ENCODE results near the gene ATN1.

Gene ATN1

GRCh38 chr12:6954316-6955107 lies 26.8 kb downstream of the ATN1 start:
- Histone ChIP-seq H3K9ac (ENCODE audit: low read depth, low read length) (no peak overlapping the region), H3K27ac (ENCODE audit: low read depth, low read length) (no peak overlapping the region), H3K36me3 (ENCODE audit: control insufficient read depth, insufficient read depth, low read length) (peaks cover 2% of the 10 kb centered on the region), H3K4me1 (ENCODE audit: control insufficient read depth, insufficient read depth, low read length) (no peaks in the 10 kb centered on the region), H3K4me3 (ENCODE audit: low read depth, low read length) (no peak overlapping the region), H3K27me3 (ENCODE audit: control insufficient read depth, insufficient read depth, low read length) (no peaks in the 10 kb centered on the region), H3K9me3 (ENCODE audit: control insufficient read depth, insufficient read depth, low read length) (no peaks in the 10 kb centered on the region)

DNA sequence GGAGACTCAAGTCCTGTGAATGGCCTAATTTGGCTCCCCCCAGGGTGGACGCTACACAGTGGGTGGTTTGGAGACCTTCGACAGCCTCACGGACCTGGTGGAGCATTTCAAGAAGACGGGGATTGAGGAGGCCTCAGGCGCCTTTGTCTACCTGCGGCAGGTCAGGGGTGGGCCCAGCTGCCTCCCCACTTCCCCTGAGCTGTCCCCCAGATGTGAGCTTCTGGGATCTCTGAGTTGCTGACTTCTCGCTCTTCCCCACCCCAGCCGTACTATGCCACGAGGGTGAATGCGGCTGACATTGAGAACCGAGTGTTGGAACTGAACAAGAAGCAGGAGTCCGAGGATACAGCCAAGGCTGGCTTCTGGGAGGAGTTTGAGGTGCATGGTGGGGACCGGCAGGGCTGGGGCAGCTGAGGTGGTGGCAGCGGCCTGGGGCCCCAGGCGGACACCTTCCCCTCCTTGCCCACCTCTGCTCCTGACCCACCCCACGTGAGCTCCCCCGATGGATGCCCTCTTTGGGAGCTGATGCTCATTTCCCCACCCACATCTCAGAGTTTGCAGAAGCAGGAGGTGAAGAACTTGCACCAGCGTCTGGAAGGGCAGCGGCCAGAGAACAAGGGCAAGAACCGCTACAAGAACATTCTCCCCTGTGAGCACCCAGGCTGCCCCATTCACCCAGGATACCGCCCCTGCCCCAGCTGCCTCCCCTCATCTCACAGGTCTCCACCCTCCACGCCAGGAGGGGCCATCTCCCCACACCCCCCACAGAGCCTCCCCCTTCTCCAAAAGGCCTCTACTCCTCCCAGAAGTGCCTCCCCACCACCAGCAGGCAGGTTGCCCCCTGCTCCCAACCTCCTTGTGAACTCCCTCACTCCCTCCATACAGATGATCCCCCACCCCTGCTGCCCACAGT lies 27.6 kb downstream of the ATN1 start:
- no peak overlapping the region for H3K27ac ChIP-seq (ENCODE audit: low read depth, low read length)
- H3K4me1 ChIP-seq (ENCODE audit: control insufficient read depth, insufficient read depth, low read length): no peaks in the 10 kb centered on the region
- no peaks in the 10 kb centered on the region for H3K9me3 ChIP-seq (ENCODE audit: control insufficient read depth, insufficient read depth, low read length)
- H3K9ac ChIP-seq (ENCODE audit: low read depth, low read length): no peak overlapping the region
- H3K27me3 ChIP-seq (ENCODE audit: control insufficient read depth, insufficient read depth, low read length): no peaks in the 10 kb centered on the region
- peaks cover 2% of the 10 kb centered on the region for H3K36me3 ChIP-seq (ENCODE audit: control insufficient read depth, insufficient read depth, low read length)
- no peak overlapping the region for H3K4me3 ChIP-seq (ENCODE audit: low read depth, low read length)

DNA sequence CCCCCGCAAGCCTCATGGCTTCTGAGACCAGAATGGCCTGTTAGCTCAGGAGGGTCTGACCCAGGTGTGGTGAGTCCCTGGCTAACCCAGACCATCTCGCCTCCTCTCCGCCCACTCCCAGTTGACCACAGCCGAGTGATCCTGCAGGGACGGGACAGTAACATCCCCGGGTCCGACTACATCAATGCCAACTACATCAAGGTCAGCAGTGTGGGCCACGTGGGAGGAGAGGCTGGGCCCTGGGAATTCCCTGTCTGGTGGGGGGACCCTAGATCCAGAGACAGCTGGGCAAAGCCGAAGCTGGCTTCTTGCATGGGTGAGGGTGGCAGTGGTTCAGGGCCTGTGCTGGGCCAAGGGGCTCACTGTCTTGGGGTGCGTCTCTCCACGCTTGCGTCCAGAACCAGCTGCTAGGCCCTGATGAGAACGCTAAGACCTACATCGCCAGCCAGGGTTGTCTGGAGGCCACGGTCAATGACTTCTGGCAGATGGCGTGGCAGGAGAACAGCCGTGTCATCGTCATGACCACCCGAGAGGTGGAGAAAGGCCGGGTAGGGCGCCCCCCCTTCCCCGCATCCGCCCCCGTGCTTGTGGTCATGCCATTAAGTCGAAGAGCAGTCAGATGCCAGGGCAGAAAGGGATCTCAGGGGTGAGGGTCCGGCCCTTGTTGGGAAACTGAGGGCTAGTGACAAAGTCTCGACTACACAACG lies 28.4 kb downstream of the ATN1 start:
- H3K27ac ChIP-seq (ENCODE audit: low read depth, low read length): no peak overlapping the region
- H3K4me1 ChIP-seq (ENCODE audit: control insufficient read depth, insufficient read depth, low read length): peaks cover 4% of the 10 kb centered on the region
- H3K27me3 ChIP-seq (ENCODE audit: control insufficient read depth, insufficient read depth, low read length): no peaks in the 10 kb centered on the region
- no peak overlapping the region for H3K9ac ChIP-seq (ENCODE audit: low read depth, low read length)
- peaks cover 2% of the 10 kb centered on the region for H3K36me3 ChIP-seq (ENCODE audit: control insufficient read depth, insufficient read depth, low read length)
- H3K4me3 ChIP-seq (ENCODE audit: low read depth, low read length): no peak overlapping the region
- H3K9me3 ChIP-seq (ENCODE audit: control insufficient read depth, insufficient read depth, low read length): no peaks in the 10 kb centered on the region

GRCh38 chr12:6957151-6957701 lies 29.5 kb downstream of the ATN1 start:
- Histone ChIP-seq H3K9me3 (ENCODE audit: control insufficient read depth, insufficient read depth, low read length) (no peaks in the 10 kb centered on the region), H3K9ac (ENCODE audit: low read depth, low read length) (no peak overlapping the region), H3K4me3 (ENCODE audit: low read depth, low read length) (no peak overlapping the region), H3K27me3 (ENCODE audit: control insufficient read depth, insufficient read depth, low read length) (no peaks in the 10 kb centered on the region), H3K4me1 (ENCODE audit: control insufficient read depth, insufficient read depth, low read length) (peaks cover 14% of the 10 kb centered on the region), H3K36me3 (ENCODE audit: control insufficient read depth, insufficient read depth, low read length) (peaks cover 2% of the 10 kb centered on the region), H3K27ac (ENCODE audit: low read depth, low read length) (no peak overlapping the region)

GRCh38 chr12:6957741-6958608 lies 30.2 kb downstream of the ATN1 start:
- H3K4me1 ChIP-seq (ENCODE audit: control insufficient read depth, insufficient read depth, low read length): peaks cover 20% of the 10 kb centered on the region

GRCh38 chr12:6958609-6959057 lies 30.9 kb downstream of the ATN1 start:
- H3K9ac ChIP-seq (ENCODE audit: low read depth, low read length): no peak overlapping the region
- H3K4me1 ChIP-seq (ENCODE audit: control insufficient read depth, insufficient read depth, low read length): peaks cover 20% of the 10 kb centered on the region
- no peaks in the 10 kb centered on the region for H3K27me3 ChIP-seq (ENCODE audit: control insufficient read depth, insufficient read depth, low read length)
- no peak overlapping the region for H3K4me3 ChIP-seq (ENCODE audit: low read depth, low read length)
- no peak overlapping the region for H3K27ac ChIP-seq (ENCODE audit: low read depth, low read length)
- peaks cover 2% of the 10 kb centered on the region for H3K36me3 ChIP-seq (ENCODE audit: control insufficient read depth, insufficient read depth, low read length)
- H3K9me3 ChIP-seq (ENCODE audit: control insufficient read depth, insufficient read depth, low read length): no peaks in the 10 kb centered on the region

More at GRCh38 chr12:6957741-6958608, 30.2 kb downstream of the ATN1 start:
- Histone ChIP-seq H3K36me3 (ENCODE audit: control insufficient read depth, insufficient read depth, low read length) (peaks cover 2% of the 10 kb centered on the region), H3K27me3 (ENCODE audit: control insufficient read depth, insufficient read depth, low read length) (no peaks in the 10 kb centered on the region), H3K4me3 (ENCODE audit: low read depth, low read length) (no peak overlapping the region), H3K27ac (ENCODE audit: low read depth, low read length) (no peak overlapping the region), H3K9ac (ENCODE audit: low read depth, low read length) (no peak overlapping the region), H3K9me3 (ENCODE audit: control insufficient read depth, insufficient read depth, low read length) (no peaks in the 10 kb centered on the region)

GRCh38 chr12:6959058-6959804 lies 31.5 kb downstream of the ATN1 start:
- H3K4me1 ChIP-seq (ENCODE audit: control insufficient read depth, insufficient read depth, low read length): peaks cover 26% of the 10 kb centered on the region
- H3K9me3 ChIP-seq (ENCODE audit: control insufficient read depth, insufficient read depth, low read length): no peaks in the 10 kb centered on the region
- H3K4me3 ChIP-seq (ENCODE audit: low read depth, low read length): no peak overlapping the region
- H3K27me3 ChIP-seq (ENCODE audit: control insufficient read depth, insufficient read depth, low read length): no peaks in the 10 kb centered on the region
- H3K36me3 ChIP-seq (ENCODE audit: control insufficient read depth, insufficient read depth, low read length): peaks cover 4% of the 10 kb centered on the region
- H3K27ac ChIP-seq (ENCODE audit: low read depth, low read length): no peak overlapping the region
- H3K9ac ChIP-seq (ENCODE audit: low read depth, low read length): no peak overlapping the region

DNA sequence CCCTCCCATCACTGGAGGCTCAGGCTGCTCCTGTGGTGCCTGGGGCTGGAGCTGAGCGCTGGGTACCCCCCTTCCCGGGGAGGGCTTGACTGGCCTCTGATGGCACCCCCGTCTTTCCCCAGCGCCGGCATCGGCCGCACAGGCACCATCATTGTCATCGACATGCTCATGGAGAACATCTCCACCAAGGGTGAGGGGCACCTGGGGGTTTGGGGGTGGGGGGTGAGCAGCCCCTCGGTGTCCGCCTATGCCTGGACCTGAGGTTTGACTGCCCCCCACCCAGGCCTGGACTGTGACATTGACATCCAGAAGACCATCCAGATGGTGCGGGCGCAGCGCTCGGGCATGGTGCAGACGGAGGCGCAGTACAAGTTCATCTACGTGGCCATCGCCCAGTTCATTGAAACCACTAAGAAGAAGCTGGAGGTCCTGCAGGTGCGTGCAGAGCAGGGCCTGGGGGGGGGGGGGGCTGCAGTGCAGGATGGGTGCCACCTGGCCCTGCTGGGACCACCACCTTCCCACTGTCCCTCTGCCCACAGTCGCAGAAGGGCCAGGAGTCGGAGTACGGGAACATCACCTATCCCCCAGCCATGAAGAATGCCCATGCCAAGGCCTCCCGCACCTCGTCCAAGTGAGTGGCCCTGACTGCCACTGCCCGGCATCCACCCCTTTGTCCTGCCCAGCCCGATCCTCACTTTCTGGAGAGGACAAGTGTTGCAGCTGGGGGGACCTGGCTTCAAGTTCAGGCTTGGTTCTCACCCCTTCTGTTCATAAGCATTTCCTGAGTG lies 32.2 kb downstream of the ATN1 start:
- no peak overlapping the region for H3K4me3 ChIP-seq (ENCODE audit: low read depth, low read length)
- peaks cover 34% of the 10 kb centered on the region for H3K4me1 ChIP-seq (ENCODE audit: control insufficient read depth, insufficient read depth, low read length)
- H3K9ac ChIP-seq (ENCODE audit: low read depth, low read length): no peak overlapping the region
- H3K36me3 ChIP-seq (ENCODE audit: control insufficient read depth, insufficient read depth, low read length): peaks cover 12% of the 10 kb centered on the region
- no peaks in the 10 kb centered on the region for H3K27me3 ChIP-seq (ENCODE audit: control insufficient read depth, insufficient read depth, low read length)
- no peak overlapping the region for H3K27ac ChIP-seq (ENCODE audit: low read depth, low read length)
- H3K9me3 ChIP-seq (ENCODE audit: control insufficient read depth, insufficient read depth, low read length): no peaks in the 10 kb centered on the region

DNA sequence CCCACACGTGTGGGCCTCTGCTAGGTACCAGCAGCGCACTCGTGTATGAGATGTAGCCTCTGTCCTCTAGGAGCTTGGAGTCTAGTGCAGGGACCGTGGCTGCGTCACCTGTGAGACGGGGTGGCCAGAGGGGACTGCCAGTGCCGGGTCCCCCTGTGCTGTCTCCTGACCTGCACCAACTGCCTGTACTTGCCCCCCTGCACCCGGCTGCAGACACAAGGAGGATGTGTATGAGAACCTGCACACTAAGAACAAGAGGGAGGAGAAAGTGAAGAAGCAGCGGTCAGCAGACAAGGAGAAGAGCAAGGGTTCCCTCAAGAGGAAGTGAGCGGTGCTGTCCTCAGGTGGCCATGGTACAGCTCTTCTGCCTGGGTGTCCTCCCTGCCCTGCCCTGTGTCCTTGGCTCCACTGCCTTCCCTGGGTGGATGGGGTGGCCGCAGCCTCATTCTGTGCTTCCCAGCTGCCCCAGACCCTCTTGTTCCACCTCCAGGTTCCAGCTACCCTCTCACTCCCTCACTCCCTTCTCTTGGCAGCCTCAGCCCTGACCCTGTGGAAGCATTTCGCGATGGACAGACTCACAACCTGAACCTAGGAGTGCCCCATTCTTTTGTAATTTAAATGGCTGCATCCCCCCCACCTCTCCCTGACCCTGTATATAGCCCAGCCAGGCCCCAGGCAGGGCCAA lies 33.0 kb downstream of the ATN1 start:
- peaks cover 38% of the 10 kb centered on the region for H3K4me1 ChIP-seq (ENCODE audit: control insufficient read depth, insufficient read depth, low read length)
- no peaks in the 10 kb centered on the region for H3K9me3 ChIP-seq (ENCODE audit: control insufficient read depth, insufficient read depth, low read length)

More for the DNA sequence above, 33.0 kb downstream of the ATN1 start:
- Histone ChIP-seq H3K27ac (ENCODE audit: low read depth, low read length) (peak overlapping the region; percentile 87), H3K4me3 (ENCODE audit: low read depth, low read length) (no peak overlapping the region; the same call in 1 of the 2 replicates), H3K27me3 (ENCODE audit: control insufficient read depth, insufficient read depth, low read length) (no peaks in the 10 kb centered on the region), H3K36me3 (ENCODE audit: control insufficient read depth, insufficient read depth, low read length) (peaks cover 19% of the 10 kb centered on the region), H3K9ac (ENCODE audit: low read depth, low read length) (no peak overlapping the region)
